ENCODE results near the gene CDRT4. TPM values are rescaled to one million over a fixed set of nuclear protein-coding genes. Genes with fewer than 3 reads are reported as not detected.
"Not testable (repeated sequence)": the region's sequence is repeated elsewhere in the genome, so short reads cannot be mapped to it uniquely, and the experiment has no call there.

Gene CDRT4
- polyA plus RNA-seq (ENCODE audit: insufficient read length in 12 of 12), result 10 to 100 TPM in 1 of 12 donors, 1 to 10 TPM in 7, under 1 TPM in 3, not detected in 1; 0.77 to 26.5 (median 5.0) TPM
- long read RNA-seq, donor 1, transcript CDRT4-203 (3 exons, 632 nt), result major isoform, 6 of 6 reads
- long read RNA-seq, donor 1, partial matches to known transcripts, result 0 of 6 reads
- long read RNA-seq, donor 1, other reads (novel, unspliced or antisense), result 0 of 6 reads
- long read RNA-seq, donor 2, result 0 reads
- long read RNA-seq, donor 3, result 0 reads
- long read RNA-seq, donor 4, result 0 reads
- long read RNA-seq, donor 5, result 0 reads
- long read RNA-seq, donor 6, partial matches to known transcripts, result 0 of 1 reads
- long read RNA-seq, donor 6, other reads (novel, unspliced or antisense), result 0 of 1 reads
- long read RNA-seq, donor 7, result 0 reads
- long read RNA-seq, donor 8, result 0 reads
- long read RNA-seq, donor 9, result 0 reads
- long read RNA-seq, donor 10, partial matches to known transcripts, result 0 of 1 reads
- long read RNA-seq, donor 10, other reads (novel, unspliced or antisense), result 0 of 1 reads
- long read RNA-seq, donor 11, result 0 reads

DNA sequence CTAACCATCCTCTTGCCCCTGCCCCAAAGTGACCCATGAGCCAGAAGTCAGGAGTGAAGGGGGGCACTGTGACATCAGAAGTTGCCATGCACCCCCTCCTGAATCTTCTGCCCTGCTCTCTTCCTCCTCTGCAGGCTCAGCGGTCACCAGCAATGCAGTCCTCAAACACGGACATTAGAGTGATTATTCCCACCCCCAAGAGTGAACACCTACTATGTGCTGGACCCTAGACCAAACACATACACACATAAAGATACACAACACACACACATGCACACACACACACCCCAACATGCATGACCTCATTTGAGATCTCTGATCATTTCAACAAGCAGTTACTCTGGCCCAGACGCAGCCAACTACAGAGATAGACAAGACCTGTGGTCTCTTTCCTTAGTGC, at the start of gene CDRT4:
Gene CDRT4 (minus strand): TSS at position 30 of the 400 bp plus-strand sequence. CDS start 27,383 bp downstream, outside the sequence.
- no peak for DNase-seq

DNA sequence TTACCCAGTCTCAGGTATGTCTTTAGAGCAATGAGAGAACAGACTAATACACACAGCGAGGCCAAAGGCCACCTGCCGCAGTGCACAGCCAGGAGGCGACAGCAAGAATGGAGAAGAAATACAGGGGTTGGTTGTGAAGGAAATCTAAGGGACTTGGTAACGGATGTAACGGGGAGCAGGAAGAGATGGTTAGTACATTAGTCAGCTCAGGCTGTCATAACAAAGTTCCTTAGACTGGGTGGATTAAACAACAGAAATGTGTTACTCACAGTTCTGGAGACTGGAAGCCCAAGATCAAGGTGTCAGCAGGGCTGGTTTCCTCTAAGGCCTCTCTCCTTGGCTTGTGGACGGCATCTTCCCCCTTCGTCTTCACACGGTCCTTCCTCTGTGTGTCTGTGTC, 48.7 kb upstream of the CDRT4 start:
- no peak for DNase-seq

DNA sequence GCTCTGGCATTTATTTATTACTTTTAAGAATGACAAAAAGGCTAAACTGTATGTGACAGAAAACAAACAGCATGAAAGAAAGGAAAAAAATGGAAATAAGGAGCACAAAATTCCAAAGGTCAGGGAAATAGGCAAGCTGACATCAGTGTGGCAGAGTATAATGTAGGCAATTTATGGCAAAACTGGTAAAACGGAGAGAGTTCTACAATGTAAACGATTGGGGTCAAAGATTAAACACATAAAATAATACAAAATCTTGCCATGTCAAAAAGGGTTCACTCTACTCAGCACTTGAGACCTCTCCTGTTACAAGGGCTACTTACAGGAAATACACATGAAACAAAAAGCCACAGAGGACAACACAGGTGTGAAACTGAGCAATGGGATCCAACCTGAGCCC, 47.0 kb upstream of the CDRT4 start:
- no peak for DNase-seq

DNA sequence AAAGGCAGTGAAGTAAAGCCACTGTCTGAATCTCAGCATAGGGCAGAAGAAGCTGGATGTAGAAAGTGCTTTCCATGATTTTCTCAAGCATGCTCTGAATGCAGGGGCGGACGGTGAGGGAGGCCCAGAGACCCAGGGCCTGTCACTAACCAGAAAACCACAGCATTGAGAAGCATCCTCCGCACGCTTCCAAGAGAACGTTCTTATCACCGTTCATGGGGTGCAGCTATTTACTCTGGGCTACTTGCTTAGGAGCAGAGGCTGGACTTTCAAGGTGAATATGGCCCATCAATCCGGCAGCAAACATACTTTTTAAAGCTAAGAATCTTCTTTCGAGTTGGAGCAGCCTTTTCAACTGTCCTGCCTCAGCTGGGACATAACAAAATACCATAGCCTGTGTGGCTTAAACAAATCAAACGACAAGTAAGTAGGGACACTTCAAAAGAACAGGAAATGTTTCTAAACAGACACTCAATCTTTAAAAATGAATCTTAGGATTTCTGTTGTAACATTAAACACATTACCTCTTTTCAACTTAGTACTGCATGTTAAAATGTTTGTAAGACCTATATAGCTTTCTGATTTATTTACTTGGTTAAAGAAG, 46.5 kb upstream of the CDRT4 start:
- no peak for DNase-seq

DNA sequence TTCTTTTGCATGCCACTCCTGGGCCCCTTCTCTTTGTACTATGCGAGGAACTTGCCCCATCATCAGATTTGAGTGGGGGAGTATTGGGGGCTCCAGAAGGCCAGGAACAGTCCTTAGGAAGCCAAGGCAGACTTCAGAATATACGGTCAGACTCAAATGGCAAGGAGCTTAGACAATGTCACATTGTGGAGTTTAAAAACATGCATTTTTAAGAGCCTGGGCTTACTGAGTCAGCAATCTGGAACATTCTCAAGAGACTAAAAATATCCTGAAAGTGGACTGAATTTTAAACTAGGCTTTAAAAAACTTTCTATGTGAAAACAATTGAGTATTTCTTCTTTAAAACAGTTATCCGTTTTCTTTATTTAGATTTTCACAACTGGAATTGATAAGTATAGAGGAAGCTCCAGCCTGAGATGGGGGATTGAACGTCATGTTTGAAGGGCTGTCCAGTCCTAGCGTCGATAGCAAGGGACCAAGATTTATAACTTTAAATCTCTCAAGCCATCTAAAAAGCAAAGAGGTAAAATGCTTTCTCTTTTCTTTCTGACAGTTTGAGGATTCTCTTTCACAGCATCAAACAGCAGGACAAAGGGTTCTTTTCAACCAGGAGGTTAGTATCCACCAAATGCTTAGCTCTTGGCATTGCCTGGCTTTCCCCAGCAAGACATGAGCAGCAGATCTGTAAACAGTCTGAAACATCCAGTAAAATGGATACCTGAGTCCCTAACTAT, 45.8 kb upstream of the CDRT4 start:
- DNase-seq, result peak; percentile 16

DNA sequence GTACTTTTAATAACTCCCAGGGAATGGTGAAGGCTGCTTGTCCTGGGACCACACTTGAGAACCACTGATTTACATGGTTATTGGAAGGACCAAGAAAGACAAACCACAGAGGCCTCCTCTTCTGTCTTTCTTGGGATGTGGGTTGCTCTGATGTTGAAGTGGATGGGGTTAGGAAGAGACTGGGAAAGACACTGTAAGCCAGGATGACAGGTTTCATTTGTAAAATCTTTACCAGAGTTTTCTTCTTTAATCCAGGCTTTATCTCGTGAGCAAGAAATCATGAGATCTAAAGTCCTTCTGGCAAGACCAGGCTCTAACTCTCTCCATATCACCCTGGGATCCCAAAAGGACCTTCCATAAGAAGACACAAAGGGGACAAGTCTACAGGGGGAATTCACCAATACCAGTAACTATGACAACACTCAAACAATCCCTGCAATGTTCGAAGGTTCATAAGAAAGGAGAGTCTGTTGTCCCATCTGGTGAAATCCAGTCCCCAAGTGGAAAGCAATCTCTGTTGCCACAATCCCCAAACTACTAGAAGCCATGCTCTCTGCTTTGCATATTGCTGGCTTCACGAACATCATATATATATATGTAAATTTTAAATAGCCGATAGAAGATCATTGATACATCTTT, 44.8 kb upstream of the CDRT4 start:
- DNase-seq, result no peak

DNA sequence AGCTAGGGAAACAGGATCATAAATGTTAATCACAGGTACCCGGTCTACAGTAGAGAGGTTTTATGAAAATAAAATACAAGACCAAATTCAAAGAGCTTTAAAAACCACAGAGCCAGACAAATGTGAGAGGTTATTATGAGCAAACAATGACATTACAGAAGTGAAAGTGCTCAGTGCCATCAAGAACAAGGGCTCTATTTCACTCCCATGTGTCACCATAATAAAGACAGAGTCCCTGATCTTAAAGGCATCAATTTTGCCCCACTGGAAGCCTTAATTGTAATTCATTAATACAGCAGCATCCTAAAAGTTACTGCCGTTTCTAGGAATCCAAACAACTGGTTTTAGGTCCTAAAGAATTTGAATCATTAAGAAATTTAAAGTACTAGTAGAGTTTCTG, 43.7 kb upstream of the CDRT4 start:
- DNase-seq, result no peak

DNA sequence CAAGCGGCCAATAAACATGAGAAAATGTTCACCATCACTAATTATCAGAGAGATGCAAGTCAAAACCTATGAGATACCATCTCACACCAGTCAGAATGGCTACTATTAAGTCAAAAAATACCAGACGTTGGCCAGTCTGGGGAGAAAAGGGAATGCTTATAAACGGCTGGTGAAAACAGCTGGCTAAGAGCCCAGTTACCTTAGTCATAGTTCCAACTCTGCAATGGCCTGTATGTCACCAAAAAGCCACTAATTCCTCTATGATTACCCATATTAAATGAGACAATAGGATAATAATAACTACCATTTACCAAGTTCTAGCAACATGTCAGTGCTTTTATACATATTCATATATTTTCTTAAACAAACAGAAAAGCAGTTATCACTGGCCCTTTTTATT, 42.9 kb upstream of the CDRT4 start:
- no peak for DNase-seq

DNA sequence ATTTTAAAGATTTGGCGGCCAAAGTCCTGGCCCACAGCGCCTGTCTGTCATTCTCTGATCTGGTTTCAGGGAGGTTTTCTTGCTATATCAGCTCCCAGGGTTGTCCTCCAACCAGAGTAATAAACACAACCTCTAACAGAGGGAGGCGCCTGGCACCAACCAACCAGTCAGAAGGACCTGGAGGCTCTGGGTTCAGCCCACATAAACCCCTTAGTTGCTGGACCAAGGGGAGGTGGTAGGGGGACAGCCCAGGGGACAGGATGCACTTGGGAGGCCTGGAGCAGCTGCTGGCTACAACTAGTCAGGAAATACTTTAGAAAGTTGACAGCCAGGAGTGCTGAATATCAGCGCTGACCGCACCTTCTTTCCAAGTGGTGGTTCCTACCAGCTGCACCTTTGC, 41.7 kb upstream of the CDRT4 start:
- DNase-seq, result no peak

DNA sequence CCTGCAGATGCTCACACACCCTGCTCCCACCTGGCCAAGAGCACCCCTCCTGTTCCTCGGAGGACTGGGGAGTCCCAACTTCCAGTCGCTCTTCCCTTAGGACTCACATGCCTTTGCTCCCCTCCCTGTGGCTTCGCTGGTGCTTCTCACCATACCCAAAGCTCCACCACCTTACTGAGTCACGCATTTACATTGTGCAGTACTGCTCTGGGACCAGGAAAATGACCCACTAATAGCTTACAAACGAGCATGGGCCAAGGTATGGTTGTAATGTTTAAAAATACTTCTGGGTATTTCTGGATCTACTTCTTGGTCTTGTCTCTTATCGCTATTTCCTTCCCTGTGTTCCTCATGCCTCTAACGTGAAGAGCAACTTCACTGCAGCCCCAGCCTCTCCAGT, 41.0 kb upstream of the CDRT4 start:
- DNase-seq, result no peak

DNA sequence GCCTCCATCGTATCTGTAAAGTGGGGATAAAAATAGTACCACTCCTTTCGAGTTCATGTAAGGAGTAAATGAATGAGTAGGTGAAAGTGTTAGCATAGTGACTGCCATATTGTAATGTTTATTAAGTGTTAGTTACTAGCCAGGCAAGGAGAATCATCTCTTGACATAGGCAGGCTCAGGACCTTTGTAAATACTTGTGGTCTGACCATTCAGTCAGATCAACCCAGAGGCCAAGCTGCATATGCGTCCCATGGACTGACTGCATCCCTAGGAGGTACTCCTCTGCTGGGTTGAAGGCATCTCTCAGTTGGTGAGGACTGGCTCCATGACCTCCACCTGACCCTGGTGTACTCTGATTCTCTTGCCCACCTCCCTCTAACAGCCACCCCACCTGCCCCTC, 40.5 kb upstream of the CDRT4 start:
- DNase-seq, result no peak

DNA sequence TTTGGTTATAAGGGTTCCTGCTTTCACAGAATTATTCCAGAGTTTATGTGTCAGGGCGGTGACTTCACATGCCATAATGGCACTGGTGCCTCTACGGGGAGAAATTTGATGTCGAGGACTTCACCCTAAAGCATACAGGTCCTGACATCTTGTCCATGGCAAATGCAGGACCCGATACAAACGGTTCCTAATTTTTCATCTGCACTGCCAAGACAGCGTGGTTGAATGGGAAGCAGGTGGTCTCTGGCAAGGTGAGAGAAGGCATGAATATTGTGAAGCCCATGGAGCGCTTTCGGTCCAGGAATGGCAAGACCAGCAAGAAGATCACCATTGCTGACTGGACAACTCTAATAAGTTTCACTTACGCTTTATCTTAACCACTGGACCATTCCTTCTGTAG, 39.6 kb upstream of the CDRT4 start:
- no peak for DNase-seq

DNA sequence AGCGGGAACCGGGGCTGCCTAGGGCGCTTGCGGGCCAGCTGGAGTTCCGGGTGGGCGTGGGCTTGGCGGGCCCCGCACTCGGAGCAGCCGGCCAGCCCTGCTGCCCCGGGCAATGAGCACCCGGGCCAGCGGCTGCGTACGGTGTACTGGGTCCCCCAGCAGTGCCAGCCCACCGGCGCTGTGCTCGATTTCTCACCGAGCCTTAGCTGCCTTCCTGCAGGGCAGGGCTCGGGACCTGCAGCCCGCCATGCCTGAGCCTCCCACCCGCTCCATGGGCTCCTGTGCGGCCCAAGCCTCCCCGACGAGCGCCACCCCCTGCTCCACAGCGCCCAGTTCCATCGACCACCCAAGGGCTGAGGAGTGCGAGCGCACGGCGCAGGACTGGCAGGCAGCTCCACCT, 38.3 kb upstream of the CDRT4 start:
- DNase-seq, result not testable (repeated sequence)

DNA sequence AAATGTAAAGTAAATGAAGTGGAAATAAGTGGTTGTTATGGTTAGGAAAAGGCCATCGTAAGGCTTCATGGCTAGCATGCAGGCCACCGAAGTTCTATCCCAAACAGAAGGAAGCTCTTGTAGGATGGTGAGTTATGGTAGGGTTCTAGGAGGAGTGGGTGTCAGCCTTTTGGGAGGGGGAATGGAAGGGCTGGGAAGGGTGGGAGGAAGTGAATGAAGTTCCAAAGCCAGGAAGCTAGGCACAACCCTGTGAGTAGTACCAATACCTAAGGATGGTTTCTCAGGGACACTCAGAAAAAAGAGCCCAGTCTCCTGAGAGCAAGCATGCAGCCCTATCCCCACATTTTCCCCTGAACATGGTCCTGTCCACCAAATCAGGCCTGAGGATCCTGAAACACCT, 36.3 kb upstream of the CDRT4 start:
- no peak for DNase-seq

DNA sequence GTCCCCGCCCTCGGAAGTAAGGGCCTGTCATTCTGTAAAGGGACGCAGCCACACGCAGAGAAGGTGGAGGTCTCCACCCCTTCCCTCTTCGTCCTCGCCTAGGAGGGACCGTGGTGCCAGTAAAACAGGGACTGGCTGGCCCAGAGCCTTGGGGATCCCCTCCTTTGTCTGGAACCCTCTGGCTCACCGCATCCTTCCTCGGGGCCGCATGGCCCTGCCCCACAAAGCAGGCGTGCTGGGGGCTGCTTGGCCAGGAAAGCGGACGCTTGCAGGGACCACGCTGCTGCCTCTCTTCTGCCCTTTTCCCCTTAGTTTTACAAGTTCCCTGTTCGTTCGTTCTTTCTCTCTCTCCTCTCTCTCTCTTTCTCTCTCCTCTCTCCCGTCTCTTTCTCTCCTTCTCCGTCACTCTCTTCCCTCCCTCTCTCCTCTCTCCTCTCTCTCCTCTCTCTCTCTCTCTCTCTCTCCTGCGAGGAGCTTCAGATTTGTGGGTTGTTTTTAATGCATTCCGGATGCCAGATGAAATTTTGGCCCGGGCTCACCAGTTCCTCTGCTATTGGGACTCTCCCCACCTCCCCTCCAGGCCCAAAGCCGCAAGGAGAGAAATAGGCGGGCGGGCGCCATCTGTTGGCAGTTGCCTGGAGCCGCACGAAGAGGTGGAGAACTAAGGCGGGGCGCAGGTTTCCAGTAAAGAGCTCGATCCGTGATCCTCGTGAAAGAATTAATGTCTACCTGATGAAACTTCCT, 35.1 kb upstream of the CDRT4 start:
- DNase-seq, result peak; percentile 94

DNA sequence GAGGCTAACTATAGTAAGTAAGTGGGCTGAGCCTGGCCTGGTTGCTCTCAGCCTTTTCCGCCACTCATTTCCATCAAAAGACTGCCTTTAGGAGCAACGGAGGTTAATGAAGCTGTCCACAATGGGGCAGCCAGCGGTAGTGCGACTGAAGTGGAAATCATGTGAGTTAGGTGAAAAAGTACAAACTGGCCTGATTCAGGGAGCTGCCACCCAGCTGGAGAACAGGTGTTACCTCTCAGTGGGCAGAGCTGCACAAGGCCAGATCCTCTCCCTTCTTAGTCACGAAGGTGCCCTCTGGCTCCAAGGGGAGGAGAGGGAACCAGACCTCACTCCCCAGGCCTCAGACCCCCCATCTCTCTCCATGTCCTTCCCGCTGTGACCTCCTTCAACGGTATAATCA, 34.4 kb upstream of the CDRT4 start:
- no peak for DNase-seq

DNA sequence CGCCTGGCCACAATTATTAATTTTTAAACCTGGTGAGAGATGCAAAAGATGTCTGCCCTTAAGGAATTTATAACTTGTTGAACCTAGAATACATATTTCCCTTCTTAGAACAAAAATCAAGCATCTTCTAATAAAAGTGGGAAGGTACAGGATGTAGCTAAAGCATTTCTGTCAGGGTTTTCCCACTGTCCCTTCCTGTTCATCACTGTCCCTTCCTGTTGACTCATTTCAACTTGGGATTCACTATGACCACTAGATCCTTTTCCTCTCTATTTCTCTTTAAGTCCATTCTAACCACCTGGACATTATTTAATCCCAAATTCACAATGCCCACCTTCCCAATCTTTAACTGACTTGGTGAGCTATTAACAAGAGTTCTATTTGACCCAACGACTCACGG, 33.9 kb upstream of the CDRT4 start:
- no peak for DNase-seq

DNA sequence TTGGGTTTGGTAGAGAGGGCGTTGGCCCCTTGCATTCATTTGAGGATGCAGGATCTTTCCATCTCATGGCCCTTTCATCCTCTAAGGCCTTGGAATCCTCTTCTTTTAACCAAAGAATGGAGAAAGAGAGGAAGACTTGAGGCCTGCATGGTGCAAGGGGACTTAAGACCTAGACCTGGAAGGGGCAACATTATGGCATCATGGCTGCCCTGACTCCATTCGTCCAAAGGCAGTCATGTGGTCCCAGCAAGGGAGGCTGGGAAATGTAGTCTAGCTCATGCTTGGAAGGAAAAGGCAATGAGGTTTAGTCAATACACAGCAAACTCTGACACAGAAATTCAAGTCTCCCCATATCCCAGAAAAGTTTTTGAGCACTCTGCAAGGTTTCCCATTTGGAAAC, 30.7 kb upstream of the CDRT4 start:
- DNase-seq, result no peak

DNA sequence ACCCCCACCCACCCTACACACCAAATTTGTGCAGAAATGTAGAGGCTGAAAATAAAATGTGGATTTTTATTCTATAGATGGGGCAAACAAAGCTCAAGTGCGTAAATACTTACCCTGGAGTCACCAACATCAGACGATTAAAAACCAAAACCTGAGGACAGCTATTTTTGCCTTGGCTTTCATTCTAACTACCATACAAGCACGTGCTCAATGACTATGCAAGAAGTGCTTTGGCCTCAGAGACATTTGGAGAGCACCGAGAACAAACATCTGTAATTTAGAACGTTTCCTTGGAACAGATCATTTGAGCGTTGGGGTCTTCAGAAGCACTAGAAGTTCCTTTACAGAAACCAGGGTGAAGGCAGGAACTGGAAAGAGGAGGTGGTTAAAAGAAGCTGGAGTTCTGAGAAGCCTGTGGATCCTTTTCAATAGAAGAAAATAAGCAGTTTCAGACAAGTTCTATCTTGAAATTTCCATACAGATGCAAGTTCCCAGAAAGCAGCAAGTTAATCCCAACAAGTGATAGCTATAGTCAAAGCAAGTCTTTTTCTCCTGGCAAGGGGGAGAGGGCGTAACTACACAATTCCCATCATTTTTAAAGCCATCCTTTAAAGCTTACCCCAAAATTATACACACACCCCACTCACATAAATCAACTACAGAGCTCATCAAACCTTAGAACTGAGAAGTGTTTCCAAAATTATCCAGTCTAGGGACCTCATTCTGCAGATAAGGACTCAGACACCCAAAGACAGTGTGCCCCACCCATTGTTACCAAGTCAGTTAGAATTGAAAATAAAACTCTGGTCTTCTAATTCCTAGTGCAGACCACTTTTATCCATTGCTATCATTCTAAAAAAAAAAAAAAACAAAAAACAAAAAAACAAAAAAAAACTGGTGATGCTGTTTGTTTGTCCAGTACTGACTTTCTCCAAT, 29.6 kb upstream of the CDRT4 start:
- DNase-seq, result no peak

DNA sequence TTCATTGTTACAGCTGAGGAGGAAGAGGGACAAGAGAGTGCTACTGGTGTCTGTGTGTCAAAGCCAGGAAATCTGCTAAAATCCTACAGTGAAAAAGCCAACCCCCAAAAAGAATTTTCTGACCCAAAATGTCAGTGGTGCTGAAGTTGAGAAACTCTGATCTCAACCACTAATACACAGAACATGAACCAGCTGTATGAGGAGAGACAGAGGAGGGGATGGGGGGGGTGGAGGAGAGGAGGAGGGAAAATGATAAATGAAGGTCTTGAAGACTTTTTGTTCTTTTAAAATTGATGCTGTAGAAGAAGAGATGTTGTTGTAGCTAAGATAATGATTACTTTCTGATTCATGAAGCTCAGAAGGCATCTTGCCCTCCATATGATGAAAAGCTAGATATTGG, 27.4 kb upstream of the CDRT4 start:
- no peak for DNase-seq
